Endothelial cell of umbilical vein (primary cell): ENCODE data around the gene UCK1.

Experiments used
- CTCF ChIP-seq, 2 donors: IDR thresholded peaks; 1 replicate in 1 of 2; 2 replicates in 1 of 2; pipeline ENCODE4 v1.5.1; 2011; ENCODE audit warnings: low read length in 2 of 2, mild to moderate bottlenecking in 2 of 2, moderate library complexity in 2 of 2, control low read depth in 1 of 2, inconsistent platforms in 1 of 2, low read depth in 1 of 2; ENCODE audit not compliant: insufficient read depth in 1 of 2; ENCODE audit errors: extremely low read depth in 1 of 2
- EZH2 ChIP-seq: IDR thresholded peaks from 2 replicates; pipeline ENCODE4 v1.6.1; 2012; ENCODE audit warnings: borderline replicate concordance, low read depth, mild to moderate bottlenecking, moderate library complexity, low read length, inconsistent platforms; ENCODE audit not compliant: severe bottlenecking
- JUN ChIP-seq: IDR thresholded peaks from 2 replicates; pipeline ENCODE4 v1.6.1; 2011; ENCODE audit warnings: borderline replicate concordance, low read depth; ENCODE audit not compliant: insufficient read length, insufficient read depth
- MAX ChIP-seq: IDR thresholded peaks from 2 replicates; pipeline ENCODE4 v1.6.1; 2011; ENCODE audit not compliant: insufficient read depth, insufficient read length
- MYC ChIP-seq: IDR thresholded peaks from one replicate; pipeline ENCODE4 v1.6.1; 2011; ENCODE audit warnings: mild to moderate bottlenecking, low read depth, low read length
- POLR2A ChIP-seq: IDR thresholded peaks from 2 replicates; pipeline ENCODE4 v1.6.1; 2012; ENCODE audit warnings: low read depth, mild to moderate bottlenecking, control low read depth, low read length
- POLR2AphosphoS5 ChIP-seq: IDR thresholded peaks from 2 replicates; pipeline ENCODE4 v1.6.1; 2012; ENCODE audit warnings: low read depth, mild to moderate bottlenecking, control low read depth, low read length, moderate library complexity; ENCODE audit not compliant: insufficient read depth

- TF ChIP-seq POLR2AphosphoS5 (no peak), CTCF (IDR thresholded peaks at IDR 0.05; ENCODE audit: extremely low read depth in 1 of 2, insufficient read depth in 1 of 2, low read depth in 1 of 2, low read length in 2 of 2) (no peak), JUN (no peak), POLR2A (no peak), MAX (no peak), MYC (no peak), EZH2 (no peak)
Observed at GRCh38 chr9:131575946-131576853, 45.1 kb upstream of the UCK1 start.
